ENCODE results near the gene WDR90.

Gene WDR90

GRCh38 chr16:637081-638018 is 11.8 kb upstream of the WDR90 start:
- FAIRE-seq (no peak), DNase-seq (ENCODE audit: low spot score) (no peak)

GRCh38 chr16:638034-638543 is 11.1 kb upstream of the WDR90 start:
- no peak for DNase-seq (ENCODE audit: low spot score)
- FAIRE-seq, result no peak

GRCh38 chr16:638836-639235 is 10.3 kb upstream of the WDR90 start:
- no peak for FAIRE-seq
- no peak for DNase-seq (ENCODE audit: low spot score)

GRCh38 chr16:640614-641013 is 8.6 kb upstream of the WDR90 start:
- DNase-seq (ENCODE audit: low spot score) (no peak), FAIRE-seq (no peak)

- DNase-seq (ENCODE audit: low spot score) (peak; percentile 62), FAIRE-seq (no peak)
Observed at GRCh38 chr16:641326-642188, 7.6 kb upstream of the WDR90 start, which contains the start of gene MCRIP2. Gene MCRIP2, plus strand, starts transcription at chr16:641828. Its CDS starts 164 bp downstream, at chr16:641992.

GRCh38 chr16:642189-643049 is 6.7 kb upstream of the WDR90 start:
- DNase-seq (ENCODE audit: low spot score), result peak; percentile 7
- no peak for FAIRE-seq

DNA sequence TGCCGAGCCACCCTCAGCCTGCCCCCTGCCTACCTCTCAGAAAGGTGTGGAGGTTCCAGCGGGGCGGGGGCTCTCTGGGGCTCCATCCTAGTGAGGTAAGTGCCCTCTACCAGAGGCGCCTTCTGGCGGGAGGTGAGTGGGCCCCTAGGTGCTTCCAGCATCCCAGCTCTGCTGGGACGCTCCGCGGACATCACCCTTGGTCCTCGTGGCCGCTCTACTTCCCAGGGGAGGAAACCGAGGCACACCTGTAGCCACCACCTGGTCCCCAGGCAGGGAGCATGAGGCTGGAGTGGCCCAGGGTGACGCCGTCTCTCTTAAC is 6.2 kb upstream of the WDR90 start:
- FAIRE-seq, result no peak
- no peak for DNase-seq (ENCODE audit: low spot score)

GRCh38 chr16:644556-644955 is 4.6 kb upstream of the WDR90 start:
- FAIRE-seq, result no peak
- no peak for DNase-seq (ENCODE audit: low spot score)

DNA sequence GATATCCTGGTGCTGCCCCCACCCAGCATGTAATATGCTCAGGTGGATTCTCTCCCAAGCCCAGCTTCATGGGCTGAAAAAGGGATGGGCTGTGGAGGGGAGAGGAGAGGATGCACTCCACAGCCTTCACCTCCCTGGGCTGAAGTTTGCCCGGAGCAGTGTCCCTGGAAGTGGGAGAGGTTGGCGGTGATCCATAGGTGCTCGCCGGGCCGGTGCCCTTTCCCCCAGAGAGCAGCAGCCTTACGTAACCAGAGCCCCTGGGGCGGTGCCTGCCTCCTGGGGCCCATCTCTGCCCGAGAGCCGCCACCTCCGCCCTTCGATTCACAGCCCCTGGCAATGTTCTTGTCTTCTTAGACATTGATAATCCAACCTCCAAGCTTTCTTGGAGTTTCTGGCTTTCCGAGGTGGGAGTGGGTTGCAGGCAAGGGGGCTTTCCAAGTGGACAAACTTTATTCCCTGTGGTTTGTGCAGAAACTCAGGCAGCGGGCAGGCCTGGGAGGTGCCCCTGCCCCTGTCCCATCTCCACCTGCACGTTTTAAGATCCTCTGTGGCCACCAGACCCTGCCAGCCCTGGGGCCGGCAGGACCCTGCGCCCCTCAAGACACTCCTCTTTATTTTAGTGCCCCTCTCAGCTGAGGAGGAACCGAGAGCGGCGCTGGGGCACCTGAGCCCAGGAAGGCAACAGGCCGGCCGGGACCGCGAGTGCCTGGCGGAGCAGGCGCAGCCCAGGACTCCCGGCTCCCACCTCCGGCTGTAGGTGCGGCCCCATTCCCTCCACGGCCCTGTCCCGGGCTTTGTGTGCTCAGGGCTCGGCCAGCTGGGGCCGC is 3.1 kb upstream of the WDR90 start:
- FAIRE-seq (no peak), DNase-seq (ENCODE audit: low spot score) (no peak)

- DNase-seq (ENCODE audit: low spot score) (no peak), FAIRE-seq (no peak)
Observed at GRCh38 chr16:646679-647172, 2.4 kb upstream of the WDR90 start.

DNA sequence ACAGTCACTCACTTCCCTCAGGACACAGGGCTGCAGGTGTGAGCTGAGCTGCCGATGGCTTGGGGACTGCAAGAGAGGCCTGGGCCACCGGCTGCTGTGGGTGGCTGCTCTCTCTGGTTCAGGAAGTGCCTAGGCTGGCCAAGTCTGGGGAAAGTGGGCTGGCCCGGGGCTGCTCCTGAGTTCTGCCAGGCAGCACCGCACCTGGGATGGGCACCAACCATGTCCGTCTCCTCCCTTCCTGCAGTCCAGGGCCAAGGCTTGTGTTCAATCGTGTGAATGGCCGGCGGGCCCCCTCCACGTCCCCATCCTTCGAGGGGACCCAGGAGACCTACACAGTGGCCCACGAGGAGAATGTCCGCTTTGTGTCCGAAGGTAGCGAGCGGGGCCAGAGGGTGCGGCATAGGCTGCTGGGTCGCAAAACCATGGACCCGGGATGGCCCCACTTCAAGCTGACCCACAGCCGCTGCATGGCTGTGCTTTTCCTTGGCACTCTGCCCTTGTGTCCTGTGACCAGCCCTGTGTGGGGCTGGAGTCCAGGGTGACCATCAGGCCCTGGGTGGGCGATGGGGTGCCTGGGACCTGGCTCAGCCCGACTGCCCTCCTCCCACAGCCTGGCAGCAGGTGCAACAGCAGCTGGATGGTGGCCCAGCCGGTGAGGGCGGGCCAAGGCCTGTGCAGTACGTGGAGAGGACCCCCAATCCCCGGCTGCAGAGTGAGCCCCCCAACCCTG is 1.8 kb upstream of the WDR90 start:
- DNase-seq (ENCODE audit: low spot score) (no peak), FAIRE-seq (no peak)

- no peak for FAIRE-seq
Observed at GRCh38 chr16:648071-648780, 939 bp upstream of the WDR90 start.

DNA sequence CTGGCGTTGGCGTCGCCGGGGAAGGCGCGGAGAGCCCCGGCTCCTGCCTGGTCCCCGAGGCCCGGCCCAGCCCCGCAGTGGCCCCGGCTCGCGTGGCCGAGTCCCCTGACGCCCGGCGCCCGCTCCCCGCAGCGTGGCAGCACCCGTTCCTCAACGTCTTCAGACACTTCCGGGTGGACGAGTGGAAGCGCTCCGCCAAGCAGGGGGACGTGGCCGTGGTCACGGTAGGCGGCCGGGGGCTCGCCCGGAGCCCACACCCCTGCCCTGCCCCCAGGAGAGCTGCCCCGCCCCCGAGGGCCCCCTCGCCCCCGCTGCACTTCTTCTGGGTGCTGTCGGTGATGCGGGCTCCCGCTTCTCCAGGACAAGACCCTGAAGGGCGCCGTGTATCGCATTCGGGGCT is 466 bp downstream of the WDR90 start:
- no peak for DNase-seq (ENCODE audit: low spot score)
- FAIRE-seq, result no peak

More at GRCh38 chr16:648071-648780, 939 bp upstream of the WDR90 start:
- peak; percentile 60 for DNase-seq (ENCODE audit: low spot score)

DNA sequence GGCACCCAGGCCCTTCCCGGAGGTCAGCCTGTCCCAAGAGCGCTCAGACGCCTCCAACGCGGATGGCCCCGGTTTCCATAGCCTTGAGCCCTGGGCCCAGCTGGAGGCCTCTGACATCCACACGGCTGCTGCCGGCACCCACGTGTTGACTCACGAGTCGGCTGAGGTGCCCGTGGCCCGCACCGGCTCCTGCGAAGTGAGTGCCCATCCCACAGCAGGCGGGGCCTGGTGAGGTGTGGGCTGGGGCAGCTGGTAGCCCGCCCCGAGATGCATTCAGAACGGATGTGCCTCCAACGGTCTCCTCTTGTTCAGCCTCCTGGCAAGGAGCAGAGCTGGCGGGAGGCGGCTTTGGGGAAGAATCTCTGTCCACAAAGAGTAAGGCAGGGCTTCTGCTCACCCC is 2.7 kb downstream of the WDR90 start:
- FAIRE-seq (no peak), DNase-seq (ENCODE audit: low spot score) (no peak)

- no peak for FAIRE-seq
- DNase-seq (ENCODE audit: low spot score), result no peak
Observed at GRCh38 chr16:652454-653305, 3.5 kb downstream of the WDR90 start.

- DNase-seq (ENCODE audit: low spot score) (no peak), FAIRE-seq (no peak)
Observed at GRCh38 chr16:654034-654433, 4.9 kb downstream of the WDR90 start.

- DNase-seq (ENCODE audit: low spot score) (no peak), FAIRE-seq (no peak)
Observed at GRCh38 chr16:657487-657886, 8.3 kb downstream of the WDR90 start.

Data from RCC 7860 (cell line).